OCI-LY3 (cell line): ENCODE measurements around the gene CMIP.

ENCODE experiments used
- H2AFZ ChIP-seq: fragments of 200-600, 300-600 bp; shearing (Covaris generic); 2 replicates; pipeline ENCODE4 v1.6.0; 2014; ENCODE audit warnings: antibody characterized with exemption, low read depth, low read length
- H3K27ac ChIP-seq: fragments of 200-600, 300-600 bp; sonication (generic); 2 replicates; pipeline ENCODE4 v1.5.1; 2014; ENCODE audit warnings: mild to moderate bottlenecking, low read length, moderate library complexity, mixed read lengths
- H3K27me3 ChIP-seq: fragments of 200-600, 300-600 bp; sonication (generic); 2 replicates; pipeline ENCODE4 v1.6.1; 2014; ENCODE audit warnings: low read depth, low read length, mixed read lengths
- H3K36me3 ChIP-seq: fragments of 200-600, 300-600 bp; sonication (generic); replicated peaks from 2 replicates; pipeline ENCODE3; 2014; ENCODE audit warnings: low read depth, low read length, mixed read lengths
- H3K4me1 ChIP-seq: fragments of 300-600, 200-600 bp; sonication (generic); 2 replicates; pipeline ENCODE4 v1.6.1; 2014; ENCODE audit warnings: low read length, mixed read lengths
- H3K4me2 ChIP-seq: fragments of 200-600, 300-600 bp; sonication (generic); 2 replicates; pipeline ENCODE4 v1.6.1; 2014; ENCODE audit warnings: low read length, mixed read lengths
- H3K4me3 ChIP-seq: fragments of 300-600, 200-600 bp; sonication (generic); 2 replicates; pipeline ENCODE4 v1.5.1; 2014; ENCODE audit warnings: antibody characterized with exemption, mild to moderate bottlenecking, low read length, moderate library complexity
- H3K79me2 ChIP-seq: fragments of 300-600, 200-600 bp; shearing (Covaris generic); 2 replicates; pipeline ENCODE4 v1.6.1; 2014; ENCODE audit warnings: mild to moderate bottlenecking, low read length, mixed read lengths
- H3K9ac ChIP-seq: fragments of 300-600, 200-600 bp; shearing (Covaris generic); 2 replicates; pipeline ENCODE4 v1.6.0; 2014; ENCODE audit warnings: mild to moderate bottlenecking, low read length, moderate library complexity
- H3K9me3 ChIP-seq: fragments of 200-600, 300-600 bp; shearing (Covaris generic); 2 replicates; pipeline ENCODE4 v1.6.1; 2014; ENCODE audit warnings: low read length, mixed read lengths; ENCODE audit not compliant: insufficient read depth
- H4K20me1 ChIP-seq: fragments of 200-600, 300-600 bp; sonication (generic); 2 replicates; pipeline ENCODE4 v1.6.1; 2016; ENCODE audit warnings: low read length, mixed read lengths; ENCODE audit not compliant: insufficient read depth
- EZH2phosphoT487 ChIP-seq: fragments of 200-600 bp; shearing (Covaris generic); IDR thresholded peaks from 2 replicates; pipeline ENCODE4 v1.6.1; 2018; ENCODE audit warnings: antibody characterized with exemption, mixed run types, low read depth
- TF ChIP-seq, protein P1 (sequence below): fragments of 200-600, 300-600 bp; sonication (generic); IDR thresholded peaks from 2 replicates; pipeline ENCODE4 v1.5.1; 2014; ENCODE audit warnings: antibody characterized with exemption, low read length, low read depth

The CMIP gene

GRCh38 chr16:81602792-81603191 lies 158.2 kb downstream of the CMIP start:
- H3K9me3 ChIP-seq, result no peaks in the 10 kb centered on the region
- peaks cover 28% of the 10 kb centered on the region for H3K79me2 ChIP-seq

GRCh38 chr16:81604960-81605383 lies 160.4 kb downstream of the CMIP start:
- Histone ChIP-seq H4K20me1 (peaks cover 59% of the 10 kb centered on the region), H3K79me2 (peaks cover 21% of the 10 kb centered on the region), H3K4me2 (no peak overlapping the region), H3K27me3 (no peaks in the 10 kb centered on the region), H3K9ac (no peak overlapping the region), H3K36me3 (no peaks in the 10 kb centered on the region), H2AFZ (no peak overlapping the region), H3K9me3 (no peaks in the 10 kb centered on the region), H3K4me3 (no peak overlapping the region), H3K27ac (no peak overlapping the region), H3K4me1 (no peaks in the 10 kb centered on the region; the same call in 1 of the 2 replicates)
- TF ChIP-seq, protein P1, sequence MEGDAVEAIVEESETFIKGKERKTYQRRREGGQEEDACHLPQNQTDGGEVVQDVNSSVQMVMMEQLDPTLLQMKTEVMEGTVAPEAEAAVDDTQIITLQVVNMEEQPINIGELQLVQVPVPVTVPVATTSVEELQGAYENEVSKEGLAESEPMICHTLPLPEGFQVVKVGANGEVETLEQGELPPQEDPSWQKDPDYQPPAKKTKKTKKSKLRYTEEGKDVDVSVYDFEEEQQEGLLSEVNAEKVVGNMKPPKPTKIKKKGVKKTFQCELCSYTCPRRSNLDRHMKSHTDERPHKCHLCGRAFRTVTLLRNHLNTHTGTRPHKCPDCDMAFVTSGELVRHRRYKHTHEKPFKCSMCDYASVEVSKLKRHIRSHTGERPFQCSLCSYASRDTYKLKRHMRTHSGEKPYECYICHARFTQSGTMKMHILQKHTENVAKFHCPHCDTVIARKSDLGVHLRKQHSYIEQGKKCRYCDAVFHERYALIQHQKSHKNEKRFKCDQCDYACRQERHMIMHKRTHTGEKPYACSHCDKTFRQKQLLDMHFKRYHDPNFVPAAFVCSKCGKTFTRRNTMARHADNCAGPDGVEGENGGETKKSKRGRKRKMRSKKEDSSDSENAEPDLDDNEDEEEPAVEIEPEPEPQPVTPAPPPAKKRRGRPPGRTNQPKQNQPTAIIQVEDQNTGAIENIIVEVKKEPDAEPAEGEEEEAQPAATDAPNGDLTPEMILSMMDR, result no peak

More at GRCh38 chr16:81602792-81603191, 158.2 kb downstream of the CMIP start:
- no peak overlapping the region for H3K9ac ChIP-seq
- H3K4me1 ChIP-seq, result no peaks in the 10 kb centered on the region
- no peak for TF ChIP-seq EZH2phosphoT487
- TF ChIP-seq, protein P1, result no peak
- no peaks in the 10 kb centered on the region for H3K36me3 ChIP-seq
- no peak overlapping the region for H3K27ac ChIP-seq
- peaks cover 68% of the 10 kb centered on the region for H4K20me1 ChIP-seq
- H3K27me3 ChIP-seq, result no peaks in the 10 kb centered on the region
- no peak overlapping the region for H2AFZ ChIP-seq
- H3K4me2 ChIP-seq, result no peak overlapping the region
- H3K4me3 ChIP-seq, result no peak overlapping the region

GRCh38 chr16:81606039-81606438 lies 161.4 kb downstream of the CMIP start:
- Histone ChIP-seq H3K4me2 (no peak overlapping the region), H4K20me1 (peaks cover 50% of the 10 kb centered on the region), H3K9ac (no peak overlapping the region), H3K27ac (no peak overlapping the region), H3K36me3 (no peaks in the 10 kb centered on the region), H3K79me2 (peaks cover 13% of the 10 kb centered on the region), H3K4me1 (no peaks in the 10 kb centered on the region; the same call in 1 of the 2 replicates), H3K4me3 (no peak overlapping the region), H3K9me3 (no peaks in the 10 kb centered on the region), H3K27me3 (no peaks in the 10 kb centered on the region), H2AFZ (no peak overlapping the region)
- TF ChIP-seq, protein P1, result no peak
- TF ChIP-seq EZH2phosphoT487, result no peak

DNA sequence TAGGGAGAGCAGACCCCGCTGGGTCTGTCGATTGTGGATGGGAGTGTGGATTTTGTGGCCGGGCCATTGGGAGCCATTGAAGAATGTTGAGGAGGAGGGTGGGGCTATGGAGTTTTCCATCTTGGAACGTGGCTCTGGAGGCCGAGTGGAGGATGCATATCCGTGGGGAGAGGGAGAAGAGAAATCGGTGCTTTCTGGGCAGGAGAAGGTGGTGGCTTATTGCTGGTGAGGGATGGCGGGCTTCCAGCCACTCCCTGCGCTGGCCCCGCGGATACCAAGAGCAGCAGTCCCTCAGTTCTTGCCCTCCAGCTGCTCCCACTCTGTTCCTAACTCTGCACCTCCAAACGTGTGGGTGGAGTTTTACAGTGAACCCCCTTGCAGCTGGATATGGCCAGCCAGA lies 162.4 kb downstream of the CMIP start:
- H3K36me3 ChIP-seq, result no peaks in the 10 kb centered on the region
- peaks cover 13% of the 10 kb centered on the region for H3K79me2 ChIP-seq
- no peak overlapping the region for H3K4me2 ChIP-seq
- TF ChIP-seq EZH2phosphoT487, result no peak
- TF ChIP-seq, protein P1, result no peak
- no peaks in the 10 kb centered on the region; the same call in 1 of the 2 replicates for H3K4me1 ChIP-seq
- H2AFZ ChIP-seq, result no peak overlapping the region
- H3K27me3 ChIP-seq, result no peaks in the 10 kb centered on the region
- H4K20me1 ChIP-seq, result peaks cover 43% of the 10 kb centered on the region
- no peak overlapping the region for H3K4me3 ChIP-seq
- no peaks in the 10 kb centered on the region for H3K9me3 ChIP-seq
- H3K27ac ChIP-seq, result no peak overlapping the region
- no peak overlapping the region for H3K9ac ChIP-seq
